Mucosa of stomach (tissue), 1 donor: ENCODE data around the gene RABEP2.
A peak's percentile ranks its signal among the peaks of the same experiment; 100 is the strongest.
"Not testable (repeated sequence)": the region's sequence is repeated elsewhere in the genome, so short reads cannot be mapped to it uniquely, and the experiment has no call there.

Source experiments
- H3K27me3 ChIP-seq: one replicate; pipeline ENCODE4 v1.7.0; 2013; ENCODE audit warnings: mild to moderate bottlenecking, low read length; ENCODE audit not compliant: control insufficient read depth, insufficient read depth
- H3K36me3 ChIP-seq: one replicate; pipeline ENCODE4 v1.7.0; 2013; ENCODE audit warnings: low read length; ENCODE audit not compliant: control insufficient read depth, insufficient read depth
- H3K4me1 ChIP-seq: one replicate; pipeline ENCODE4 v1.7.0; 2013; ENCODE audit warnings: mild to moderate bottlenecking, low read length; ENCODE audit not compliant: control insufficient read depth, insufficient read depth
- H3K4me3 ChIP-seq: one replicate; pipeline ENCODE4 v1.7.0; 2013; ENCODE audit warnings: low read length
- H3K9ac ChIP-seq: one replicate; pipeline ENCODE4 v1.7.0; 2013; ENCODE audit warnings: mild to moderate bottlenecking, low read length, moderate library complexity
- H3K9me3 ChIP-seq: one replicate; pipeline ENCODE4 v1.7.0; 2013; ENCODE audit warnings: mild to moderate bottlenecking, low read length, moderate library complexity; ENCODE audit not compliant: control insufficient read depth
- donor health status: Pancreatic carcinoma.

The RABEP2 gene

DNA sequence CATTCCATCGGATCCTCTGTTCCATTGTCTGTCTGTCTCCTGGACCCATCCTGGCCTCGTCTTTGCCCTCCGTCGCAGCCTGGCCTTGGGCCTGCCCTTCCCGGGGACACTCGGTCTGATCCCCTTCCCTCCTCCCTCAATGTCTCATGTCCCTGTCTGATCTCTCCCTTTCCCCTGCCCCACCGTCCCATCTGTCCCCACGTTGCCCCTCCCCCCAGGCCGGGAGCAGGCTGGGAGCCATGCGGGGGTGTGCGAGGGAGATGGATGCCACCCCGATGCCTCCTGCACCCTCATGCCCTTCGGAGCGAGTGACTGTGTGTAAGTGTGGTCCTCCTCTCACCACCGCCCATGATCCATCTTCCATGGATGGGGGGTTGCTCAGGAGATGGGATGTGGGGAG lies 52.1 kb downstream of the RABEP2 start:
- Histone ChIP-seq H3K36me3 (peaks cover 5% of the 10 kb centered on the region), H3K4me3 (no peak overlapping the region), H3K4me1 (no peaks in the 10 kb centered on the region), H3K27me3 (no peaks in the 10 kb centered on the region), H3K9ac (no peak overlapping the region), H3K9me3 (no peaks in the 10 kb centered on the region)

DNA sequence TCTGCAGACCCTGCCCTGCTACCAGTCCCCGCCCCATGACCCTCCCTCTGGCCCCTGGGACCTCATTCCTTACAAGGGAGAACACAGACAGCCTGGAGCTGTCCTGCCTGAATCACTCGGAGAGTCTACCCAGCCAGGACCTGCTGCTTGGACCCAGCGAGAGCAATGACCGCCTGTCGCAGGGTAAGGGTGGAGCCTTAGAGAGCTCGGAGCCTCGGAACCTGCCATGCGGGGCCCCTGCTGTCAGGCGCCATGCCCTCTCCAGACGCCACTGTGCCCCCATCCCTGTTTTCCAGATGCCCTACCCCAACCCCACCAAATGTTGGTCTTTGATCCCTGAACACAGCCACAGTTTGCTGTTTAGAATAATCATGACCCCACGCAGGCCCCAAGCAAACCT lies 55.8 kb downstream of the RABEP2 start:
- H3K36me3 ChIP-seq = peaks cover 5% of the 10 kb centered on the region

DNA sequence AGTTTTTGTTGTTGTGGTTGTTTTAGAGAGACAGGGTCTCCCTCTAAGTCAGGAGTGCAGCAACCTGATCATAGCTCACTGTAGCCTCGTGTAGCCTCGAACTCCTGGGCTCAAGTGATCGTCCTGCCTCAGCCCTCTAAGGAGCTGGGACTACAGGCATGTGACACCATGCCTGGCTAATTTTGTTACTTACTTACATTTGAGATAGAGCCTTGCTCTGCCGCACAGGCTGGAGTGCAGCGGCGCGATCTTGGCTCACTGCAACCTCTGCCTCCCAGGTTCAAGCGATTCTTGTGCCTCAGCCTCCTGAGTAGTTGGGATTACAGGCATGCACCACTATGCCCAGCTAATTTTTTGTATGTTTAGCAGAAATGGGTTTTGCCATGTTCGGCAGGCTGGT lies 57.4 kb downstream of the RABEP2 start:
- H3K4me1 ChIP-seq = peaks cover 14% of the 10 kb centered on the region
- not testable (repeated sequence) for H3K4me3 ChIP-seq, H3K36me3 ChIP-seq, H3K27me3 ChIP-seq, H3K9me3 ChIP-seq, H3K9ac ChIP-seq

More for the DNA sequence above, 55.8 kb downstream of the RABEP2 start:
- Histone ChIP-seq H3K4me3 (no peak overlapping the region), H3K4me1 (peaks cover 14% of the 10 kb centered on the region), H3K27me3 (no peaks in the 10 kb centered on the region), H3K9me3 (no peaks in the 10 kb centered on the region), H3K9ac (no peak overlapping the region)

GRCh38 chr16:28867241-28867640 lies 57.8 kb downstream of the RABEP2 start:
- Histone ChIP-seq H3K9ac (no peak overlapping the region), H3K4me1 (peaks cover 14% of the 10 kb centered on the region), H3K4me3 (no peak overlapping the region), H3K27me3 (no peaks in the 10 kb centered on the region), H3K9me3 (no peaks in the 10 kb centered on the region), H3K36me3 (peaks cover 5% of the 10 kb centered on the region)

- H3K4me1 ChIP-seq = peaks cover 14% of the 10 kb centered on the region
- peaks cover 5% of the 10 kb centered on the region for H3K36me3 ChIP-seq
- no peak overlapping the region for H3K9ac ChIP-seq
- no peak overlapping the region for H3K4me3 ChIP-seq
- no peaks in the 10 kb centered on the region for H3K9me3 ChIP-seq
- H3K27me3 ChIP-seq = no peaks in the 10 kb centered on the region
Observed at GRCh38 chr16:28866454-28866804, 58.6 kb downstream of the RABEP2 start.

- H3K9me3 ChIP-seq = no peaks in the 10 kb centered on the region
- H3K4me3 ChIP-seq = no peak overlapping the region
- H3K36me3 ChIP-seq = peaks cover 5% of the 10 kb centered on the region
- peaks cover 14% of the 10 kb centered on the region for H3K4me1 ChIP-seq
- H3K9ac ChIP-seq = no peak overlapping the region
- no peaks in the 10 kb centered on the region for H3K27me3 ChIP-seq
Observed at GRCh38 chr16:28865722-28866453, 59.1 kb downstream of the RABEP2 start.

DNA sequence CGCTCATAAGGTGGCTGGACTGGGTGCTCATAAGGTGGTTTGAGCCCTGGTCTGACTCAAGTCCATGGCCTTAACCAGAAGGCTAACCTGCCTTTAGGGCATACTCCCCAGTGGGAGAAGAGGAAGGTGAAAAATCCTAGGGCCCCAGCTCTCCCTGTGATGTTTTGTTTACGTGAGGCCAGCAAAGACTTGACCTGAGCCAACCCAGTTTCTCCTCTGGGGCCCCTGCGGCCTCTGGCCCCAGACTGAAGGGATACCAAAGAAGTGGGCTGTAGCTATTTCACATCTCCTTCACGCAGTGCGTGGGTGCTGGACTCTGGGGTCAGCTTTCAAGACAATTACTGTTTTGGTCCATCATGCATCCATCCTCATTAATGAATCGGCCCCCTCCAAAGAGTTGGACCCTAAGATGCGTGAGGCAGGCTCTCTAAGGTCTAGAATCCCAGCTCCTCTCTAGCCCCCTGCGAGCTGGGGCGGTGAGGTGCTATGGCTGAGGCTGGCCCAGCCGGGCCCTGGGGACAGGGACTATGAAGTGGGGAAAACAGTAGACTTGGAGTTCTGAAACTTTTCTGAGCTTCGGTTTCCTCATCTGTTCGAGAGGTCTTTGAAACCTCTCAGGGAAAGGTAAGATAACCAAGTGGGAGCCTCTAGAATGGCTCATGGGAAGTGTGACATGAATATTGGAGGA lies 59.9 kb downstream of the RABEP2 start:
- H3K4me3 ChIP-seq = no peak overlapping the region
- H3K9ac ChIP-seq = no peak overlapping the region

DNA sequence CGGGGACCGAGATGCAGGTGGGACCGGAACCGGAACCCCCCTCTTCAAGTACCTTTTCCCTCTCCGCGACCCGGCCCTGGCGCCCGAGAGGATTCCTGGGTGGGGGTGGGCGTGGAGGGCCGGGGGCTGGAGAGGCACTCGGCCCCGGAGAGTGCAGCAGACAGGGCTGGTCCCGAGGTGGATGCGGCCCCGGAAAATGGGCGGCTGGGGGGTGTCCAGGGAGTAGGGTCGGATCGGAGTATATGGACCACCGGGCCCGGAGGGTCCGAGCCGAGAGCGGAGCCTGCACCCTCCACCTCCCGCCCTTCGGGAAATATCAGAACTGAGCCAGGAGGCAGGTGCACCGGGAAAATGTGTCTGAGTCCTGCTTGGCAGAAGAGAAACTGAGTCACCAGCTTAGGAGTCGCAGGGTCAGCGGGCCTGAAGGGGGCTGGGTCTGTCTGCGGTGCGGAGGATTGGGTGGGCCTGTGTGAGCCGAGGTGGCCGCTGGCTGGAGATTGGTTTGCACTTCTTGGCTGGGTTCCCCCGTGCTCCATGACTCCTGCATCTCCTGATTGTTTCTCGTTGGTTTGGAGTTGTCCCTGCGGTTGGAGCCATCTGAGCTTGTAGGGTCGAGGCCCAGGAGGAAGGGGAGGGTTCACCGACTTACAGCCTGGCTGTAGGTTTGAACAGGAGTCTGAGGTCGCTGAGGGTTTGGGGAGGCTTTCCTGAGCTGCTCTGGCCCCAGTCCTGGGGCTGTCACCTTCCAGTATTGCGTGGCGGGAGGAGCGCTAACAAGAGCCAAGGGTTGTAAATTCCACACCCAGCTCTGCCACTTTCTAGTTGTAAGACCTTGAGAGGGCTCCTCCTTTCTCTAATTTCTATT lies 60.9 kb downstream of the RABEP2 start:
- Histone ChIP-seq H3K4me3 (peak overlapping the region; percentile 80), H3K36me3 (peaks cover 5% of the 10 kb centered on the region), H3K4me1 (peaks cover 14% of the 10 kb centered on the region), H3K9me3 (no peaks in the 10 kb centered on the region), H3K9ac (peak overlapping the region; percentile 97), H3K27me3 (no peaks in the 10 kb centered on the region)

More for the DNA sequence above, 59.9 kb downstream of the RABEP2 start:
- H3K9me3 ChIP-seq = no peaks in the 10 kb centered on the region
- no peaks in the 10 kb centered on the region for H3K27me3 ChIP-seq
- peaks cover 5% of the 10 kb centered on the region for H3K36me3 ChIP-seq
- H3K4me1 ChIP-seq = peaks cover 14% of the 10 kb centered on the region

DNA sequence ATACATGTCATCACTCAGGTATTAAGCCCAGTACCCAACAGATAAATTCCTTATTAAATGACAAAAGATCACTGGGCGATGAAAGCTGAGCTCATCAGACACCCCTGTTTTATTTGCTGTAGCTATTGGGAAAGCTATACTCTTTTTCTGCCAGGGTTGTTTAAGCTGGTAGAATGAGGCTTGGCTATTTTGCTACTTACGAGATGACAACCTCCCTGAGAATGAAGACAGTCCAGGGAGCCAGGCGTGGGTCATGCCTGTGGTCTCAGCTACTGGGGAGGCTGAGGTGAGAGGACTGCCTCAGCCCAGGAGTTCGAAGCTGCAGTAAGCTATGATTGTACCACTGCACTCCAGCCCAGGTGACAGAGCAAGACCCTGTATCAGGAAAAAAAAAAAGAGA lies 65.7 kb downstream of the RABEP2 start:
- no peaks in the 10 kb centered on the region for H3K9me3 ChIP-seq
- H3K27me3 ChIP-seq = no peaks in the 10 kb centered on the region
- H3K4me1 ChIP-seq = peaks cover 1% of the 10 kb centered on the region
- no peak overlapping the region for H3K9ac ChIP-seq
- no peak overlapping the region for H3K4me3 ChIP-seq
- no peaks in the 10 kb centered on the region for H3K36me3 ChIP-seq

GRCh38 chr16:28858421-28858820 lies 66.6 kb downstream of the RABEP2 start:
- no peaks in the 10 kb centered on the region for H3K9me3 ChIP-seq

More at GRCh38 chr16:28858421-28858820, 66.6 kb downstream of the RABEP2 start:
- H3K27me3 ChIP-seq = no peaks in the 10 kb centered on the region
- no peak overlapping the region for H3K4me3 ChIP-seq
- H3K4me1 ChIP-seq = no peaks in the 10 kb centered on the region
- no peaks in the 10 kb centered on the region for H3K36me3 ChIP-seq
- no peak overlapping the region for H3K9ac ChIP-seq
